Stomach (tissue), 4 donors: ENCODE measurements around the gene C16orf95.

Source experiments
- EP300 ChIP-seq: sonication (generic); formaldehyde crosslinking; IDR thresholded peaks from one replicate; pipeline ENCODE4 v1.6.1; 2017; ENCODE audit warnings: antibody characterized with exemption
- POLR2A ChIP-seq, 4 donors: fragments of 450-650 bp; IDR thresholded peaks; one replicate each; pipeline ENCODE4 v1.6.1; 2016; ENCODE audit warnings: antibody characterized with exemption in 4 of 4, control low read depth in 2 of 4, mild to moderate bottlenecking in 1 of 4, moderate library complexity in 1 of 4
- POLR2AphosphoS5 ChIP-seq, 3 donors: sonication (generic); formaldehyde crosslinking; IDR thresholded peaks; one replicate each; pipeline ENCODE4 v1.6.1; 2016; ENCODE audit warnings: antibody characterized with exemption in 3 of 3
- TF ChIP-seq, protein P1 (sequence below), 7 experiments: fragments of 450-650 bp in 4 of 7; fragments of 200-600 bp in 3 of 7; sonication (generic) in 3 of 7; IDR thresholded peaks; one replicate each; pipeline ENCODE4 v1.5.1; 2016 to 2019; ENCODE audit warnings: antibody characterized with exemption in 7 of 7, control low read depth in 2 of 7, mild to moderate bottlenecking in 1 of 7

DNA sequence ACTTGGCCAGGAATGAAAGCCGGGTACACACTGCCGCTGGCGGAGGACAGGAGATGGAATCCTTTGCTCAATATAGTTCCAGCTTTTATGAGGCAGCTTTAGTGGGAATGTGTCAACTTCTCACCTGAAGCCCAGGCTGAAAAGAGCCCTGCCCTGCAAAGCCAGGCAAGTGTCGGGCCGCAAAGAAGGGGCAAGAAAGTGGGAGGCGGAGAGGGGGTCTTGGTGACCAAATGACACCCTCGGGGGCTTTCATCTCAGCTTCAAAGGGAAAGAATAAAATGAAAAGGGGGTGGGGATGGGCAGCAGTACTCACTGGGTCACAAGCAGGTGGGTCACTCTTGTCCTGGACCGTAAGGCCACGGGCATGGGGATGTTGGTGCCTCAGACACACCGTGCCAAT, 62.9 kb downstream of the C16orf95 start:
- TF ChIP-seq EP300 (no peak), POLR2AphosphoS5 (IDR thresholded peaks at IDR 0.05) (no peak), POLR2A (IDR thresholded peaks at IDR 0.05) (no peak)
- TF ChIP-seq, protein P1, sequence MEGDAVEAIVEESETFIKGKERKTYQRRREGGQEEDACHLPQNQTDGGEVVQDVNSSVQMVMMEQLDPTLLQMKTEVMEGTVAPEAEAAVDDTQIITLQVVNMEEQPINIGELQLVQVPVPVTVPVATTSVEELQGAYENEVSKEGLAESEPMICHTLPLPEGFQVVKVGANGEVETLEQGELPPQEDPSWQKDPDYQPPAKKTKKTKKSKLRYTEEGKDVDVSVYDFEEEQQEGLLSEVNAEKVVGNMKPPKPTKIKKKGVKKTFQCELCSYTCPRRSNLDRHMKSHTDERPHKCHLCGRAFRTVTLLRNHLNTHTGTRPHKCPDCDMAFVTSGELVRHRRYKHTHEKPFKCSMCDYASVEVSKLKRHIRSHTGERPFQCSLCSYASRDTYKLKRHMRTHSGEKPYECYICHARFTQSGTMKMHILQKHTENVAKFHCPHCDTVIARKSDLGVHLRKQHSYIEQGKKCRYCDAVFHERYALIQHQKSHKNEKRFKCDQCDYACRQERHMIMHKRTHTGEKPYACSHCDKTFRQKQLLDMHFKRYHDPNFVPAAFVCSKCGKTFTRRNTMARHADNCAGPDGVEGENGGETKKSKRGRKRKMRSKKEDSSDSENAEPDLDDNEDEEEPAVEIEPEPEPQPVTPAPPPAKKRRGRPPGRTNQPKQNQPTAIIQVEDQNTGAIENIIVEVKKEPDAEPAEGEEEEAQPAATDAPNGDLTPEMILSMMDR (IDR thresholded peaks at IDR 0.05) = no peak
